GM12891 (cell line): ENCODE results near the gene TGFBI.

ENCODE experiments used
- POLR2A ChIP-seq: IDR thresholded peaks from 2 replicates; pipeline ENCODE4 v1.6.1; 2011; ENCODE audit warnings: low read depth, low read length, control low read depth
- POLR2AphosphoS5 ChIP-seq: IDR thresholded peaks from 2 replicates; pipeline ENCODE4 v1.6.1; 2011; ENCODE audit warnings: low read depth, low read length, control low read depth
- POU2F2 ChIP-seq: IDR thresholded peaks from 2 replicates; pipeline ENCODE4 v1.6.1; 2011; ENCODE audit warnings: low read depth, mild to moderate bottlenecking, control low read depth, low read length, moderate library complexity
- SPI1 ChIP-seq: IDR thresholded peaks from 2 replicates; pipeline ENCODE4 v1.6.1; 2011; ENCODE audit warnings: low read depth, low read length, control low read depth
- TAF1 ChIP-seq: IDR thresholded peaks from 2 replicates; pipeline ENCODE4 v1.6.1; 2011; ENCODE audit warnings: low read depth, low read length, control low read depth

DNA sequence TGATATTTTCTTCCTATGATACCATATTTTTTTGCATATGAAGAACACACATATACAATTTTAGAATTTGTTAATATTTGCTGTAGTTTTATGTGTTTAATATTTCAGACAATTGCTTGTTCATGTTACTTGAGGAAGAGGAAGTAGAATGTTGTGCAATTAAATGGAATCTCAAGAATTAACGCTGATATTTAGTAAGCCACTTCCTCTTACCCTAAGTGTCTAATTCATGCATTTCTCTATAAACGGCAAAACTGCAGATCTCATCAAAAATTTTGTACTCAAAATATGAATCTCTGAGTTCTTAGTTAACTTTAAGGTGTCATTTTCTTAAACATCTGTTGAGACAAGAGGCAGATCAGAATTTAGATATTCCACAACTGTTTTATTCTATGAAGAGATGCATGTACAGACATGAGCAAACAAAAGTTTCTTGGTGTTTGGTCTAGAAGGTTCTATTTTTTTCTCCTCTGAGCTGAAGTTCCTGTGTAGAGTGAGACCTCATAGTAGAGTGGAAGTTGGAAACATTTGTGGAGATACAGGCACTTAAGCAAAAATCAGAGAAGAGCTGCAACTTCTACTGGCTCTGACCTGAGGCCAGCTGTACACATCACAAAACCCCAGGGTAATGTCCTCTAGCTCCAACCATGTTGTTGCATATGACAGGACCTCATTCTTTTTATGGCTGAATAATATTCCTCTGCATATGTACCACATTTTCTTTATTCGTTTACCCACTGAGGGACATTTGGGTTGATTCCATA lies 16.6 kb upstream of the TGFBI start:
- no peak for TF ChIP-seq TAF1
- no peak for TF ChIP-seq POLR2AphosphoS5
- no peak for TF ChIP-seq POLR2A
- TF ChIP-seq POU2F2 = no peak
- no peak for TF ChIP-seq SPI1
